Measurements from ENCODE around the gene GPR137.

DNA sequence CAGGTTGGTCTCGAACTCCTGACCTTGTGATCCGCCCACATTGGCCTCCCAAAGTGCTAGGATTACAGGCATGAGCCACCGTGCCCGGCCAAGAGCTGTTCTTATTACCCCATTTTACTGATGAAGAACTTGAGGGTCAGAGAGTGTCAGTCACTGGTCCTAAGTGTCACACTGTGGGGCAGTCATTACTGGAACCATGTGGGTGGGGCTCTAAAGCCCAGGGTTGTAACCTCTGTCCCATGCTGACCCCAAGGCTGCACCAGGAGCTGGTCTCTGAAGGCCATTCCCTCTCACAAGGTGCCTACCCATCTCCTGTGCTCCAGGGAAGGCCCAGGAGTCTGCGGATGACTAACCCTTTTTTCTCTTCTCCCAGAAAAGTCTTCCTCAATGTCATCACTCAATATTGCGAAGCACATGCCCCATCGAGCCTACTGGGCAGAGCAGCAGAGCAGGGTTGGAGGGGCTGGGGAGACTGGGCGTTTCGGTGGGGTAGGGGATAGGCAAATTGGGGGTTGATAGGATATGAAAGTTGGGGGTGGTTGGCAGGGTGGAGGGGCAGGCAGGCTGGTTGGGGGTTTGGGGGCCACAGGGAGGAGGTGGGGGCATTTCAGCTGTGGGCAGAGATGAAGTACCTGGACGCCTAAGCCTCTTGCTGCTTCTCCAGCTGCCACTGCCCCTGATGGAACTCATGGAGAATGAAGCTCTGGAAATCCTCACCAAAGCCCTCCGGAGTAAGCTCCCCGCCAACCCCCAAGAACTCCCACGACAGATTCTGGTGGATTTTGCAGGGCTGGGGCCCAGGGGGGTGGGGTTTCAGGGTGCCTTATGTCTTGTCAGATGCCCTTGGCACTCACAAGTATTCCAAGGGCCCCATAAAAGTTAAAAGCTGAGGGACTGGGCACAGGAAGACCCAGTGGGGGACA lies 17.7 kb downstream of the GPR137 start:
- TF ChIP-seq, protein P1, sequence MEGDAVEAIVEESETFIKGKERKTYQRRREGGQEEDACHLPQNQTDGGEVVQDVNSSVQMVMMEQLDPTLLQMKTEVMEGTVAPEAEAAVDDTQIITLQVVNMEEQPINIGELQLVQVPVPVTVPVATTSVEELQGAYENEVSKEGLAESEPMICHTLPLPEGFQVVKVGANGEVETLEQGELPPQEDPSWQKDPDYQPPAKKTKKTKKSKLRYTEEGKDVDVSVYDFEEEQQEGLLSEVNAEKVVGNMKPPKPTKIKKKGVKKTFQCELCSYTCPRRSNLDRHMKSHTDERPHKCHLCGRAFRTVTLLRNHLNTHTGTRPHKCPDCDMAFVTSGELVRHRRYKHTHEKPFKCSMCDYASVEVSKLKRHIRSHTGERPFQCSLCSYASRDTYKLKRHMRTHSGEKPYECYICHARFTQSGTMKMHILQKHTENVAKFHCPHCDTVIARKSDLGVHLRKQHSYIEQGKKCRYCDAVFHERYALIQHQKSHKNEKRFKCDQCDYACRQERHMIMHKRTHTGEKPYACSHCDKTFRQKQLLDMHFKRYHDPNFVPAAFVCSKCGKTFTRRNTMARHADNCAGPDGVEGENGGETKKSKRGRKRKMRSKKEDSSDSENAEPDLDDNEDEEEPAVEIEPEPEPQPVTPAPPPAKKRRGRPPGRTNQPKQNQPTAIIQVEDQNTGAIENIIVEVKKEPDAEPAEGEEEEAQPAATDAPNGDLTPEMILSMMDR (IDR thresholded peaks at IDR 0.05), result no peak
- TF ChIP-seq EP300 (IDR thresholded peaks at IDR 0.05) (no peak), POLR2AphosphoS5 (IDR thresholded peaks at IDR 0.05) (no peak), POLR2A (IDR thresholded peaks at IDR 0.05) (no peak)

Data from suprapubic skin (tissue), 4 donors.